SU-DHL-6 (cell line): ENCODE results near the gene MEIOC.

Source experiments
- H2AFZ ChIP-seq: fragments of 200-600 bp; sonication (generic); 2 replicates; pipeline ENCODE4 v1.6.1; 2014; ENCODE audit warnings: low read depth, mild to moderate bottlenecking, moderate library complexity, mixed read lengths, antibody characterized with exemption, low read length; ENCODE audit not compliant: severe bottlenecking
- H3F3A ChIP-seq: fragments of 200-600 bp; shearing (Covaris generic); 2 replicates; pipeline ENCODE4 v1.6.0; 2016; ENCODE audit warnings: antibody characterized with exemption, mild to moderate bottlenecking; ENCODE audit not compliant: insufficient read depth
- H3K27ac ChIP-seq: fragments of 200-600 bp; sonication (generic); 2 replicates; pipeline ENCODE4 v1.5.1; 2016; ENCODE audit warnings: low read depth, mild to moderate bottlenecking, low read length, moderate library complexity, mixed read lengths
- H3K27me3 ChIP-seq: fragments of 200-600 bp; sonication (generic), shearing (Covaris generic); 2 replicates; pipeline ENCODE4 v1.6.0; 2014; ENCODE audit warnings: mild to moderate bottlenecking, low read length
- H3K36me3 ChIP-seq: fragments of 200-600 bp; sonication (generic); 2 replicates; pipeline ENCODE4 v1.6.1; 2014; ENCODE audit warnings: mild to moderate bottlenecking, low read length, mixed read lengths
- H3K4me2 ChIP-seq: fragments of 300-600, 200-600 bp; shearing (Covaris generic), sonication (generic); 2 replicates; pipeline ENCODE4 v1.6.0; 2014; ENCODE audit warnings: low read length, low read depth, mild to moderate bottlenecking; ENCODE audit not compliant: poor library complexity, severe bottlenecking
- H3K4me3 ChIP-seq: fragments of 200-600 bp; sonication (generic); 2 replicates; pipeline ENCODE4 v1.5.1; 2014; ENCODE audit warnings: antibody characterized with exemption, low read length, mild to moderate bottlenecking, mixed read lengths; ENCODE audit not compliant: insufficient read depth, poor library complexity, severe bottlenecking
- H3K79me2 ChIP-seq: fragments of 200-600 bp; sonication (generic); 2 replicates; pipeline ENCODE4 v1.6.1; 2014; ENCODE audit warnings: mild to moderate bottlenecking, low read length, moderate library complexity; ENCODE audit not compliant: insufficient read depth
- H3K9ac ChIP-seq: fragments of 200-600 bp; sonication (generic); 2 replicates; pipeline ENCODE4 v1.7.0; 2014; ENCODE audit warnings: mild to moderate bottlenecking, low read length
- H3K9me2 ChIP-seq: fragments of 200-600 bp; sonication (generic); replicated peaks from 2 replicates; pipeline ENCODE4 v1.6.1; 2014; ENCODE audit warnings: low read length; ENCODE audit not compliant: insufficient read depth
- H3K9me3 ChIP-seq: fragments of 200-600 bp; sonication (generic); 2 replicates; pipeline ENCODE4 v1.6.1; 2014; ENCODE audit warnings: low read length, mixed read lengths; ENCODE audit not compliant: insufficient read depth
- H4K20me1 ChIP-seq: fragments of 200-600 bp; sonication (generic); 2 replicates; pipeline ENCODE4 v1.6.1; 2014; ENCODE audit warnings: low read depth, mild to moderate bottlenecking, antibody characterized with exemption, low read length, moderate library complexity, mixed read lengths
- CTCF ChIP-seq: fragments of 200-600 bp; sonication (generic); IDR thresholded peaks from one replicate; pipeline ENCODE4 v1.5.1; 2017; ENCODE audit warnings: antibody characterized with exemption, mild to moderate bottlenecking, low read length, moderate library complexity; ENCODE audit not compliant: insufficient read depth, poor library complexity, severe bottlenecking
- EZH2phosphoT487 ChIP-seq: fragments of 200-600 bp; sonication (generic), shearing (Covaris generic); conservative IDR thresholded peaks from 2 replicates; pipeline ENCODE4 v1.6.1; 2018; ENCODE audit warnings: mild to moderate bottlenecking, antibody characterized with exemption, low read length, moderate library complexity, mixed read lengths

The MEIOC gene

GRCh38 chr17:44648963-44649362 lies 7.3 kb upstream of the MEIOC start:
- no peaks in the 10 kb centered on the region for H4K20me1 ChIP-seq
- no peak overlapping the region for H3K27ac ChIP-seq
- no peak overlapping the region for H2AFZ ChIP-seq
- H3K4me3 ChIP-seq: no peak overlapping the region
- no peaks in the 10 kb centered on the region for H3K36me3 ChIP-seq
- H3K9ac ChIP-seq: no peak overlapping the region
- no peaks in the 10 kb centered on the region for H3K79me2 ChIP-seq
- no peaks in the 10 kb centered on the region for H3K9me3 ChIP-seq
- no peaks in the 10 kb centered on the region for H3K9me2 ChIP-seq
- no peak overlapping the region for H3K4me2 ChIP-seq
- TF ChIP-seq EZH2phosphoT487 (no peak), CTCF (no peak)
- no peaks in the 10 kb centered on the region for H3K27me3 ChIP-seq
- no peaks in the 10 kb centered on the region for H3F3A ChIP-seq

- TF ChIP-seq CTCF (no peak), EZH2phosphoT487 (no peak)
- Histone ChIP-seq H3K9ac (no peak overlapping the region), H2AFZ (no peak overlapping the region), H3K27ac (no peak overlapping the region), H3K9me2 (no peaks in the 10 kb centered on the region), H3K27me3 (no peaks in the 10 kb centered on the region), H3K4me2 (no peak overlapping the region), H3F3A (no peaks in the 10 kb centered on the region), H3K79me2 (no peaks in the 10 kb centered on the region), H3K4me3 (no peak overlapping the region), H4K20me1 (no peaks in the 10 kb centered on the region), H3K9me3 (no peaks in the 10 kb centered on the region), H3K36me3 (no peaks in the 10 kb centered on the region)
These were observed 5.0 kb upstream of the MEIOC start for GRCh38 chr17:44651228-44651627.

- Histone ChIP-seq H3K9me2 (no peaks in the 10 kb centered on the region), H3F3A (no peaks in the 10 kb centered on the region), H3K9ac (no peak overlapping the region), H3K27ac (no peak overlapping the region), H3K4me3 (no peak overlapping the region), H3K9me3 (no peaks in the 10 kb centered on the region), H3K27me3 (no peaks in the 10 kb centered on the region), H3K79me2 (no peaks in the 10 kb centered on the region), H3K36me3 (no peaks in the 10 kb centered on the region), H3K4me2 (no peak overlapping the region), H4K20me1 (no peaks in the 10 kb centered on the region), H2AFZ (no peak overlapping the region)
- no peak for TF ChIP-seq CTCF
- TF ChIP-seq EZH2phosphoT487: no peak
These were observed 3.5 kb upstream of the MEIOC start for GRCh38 chr17:44652727-44653126.

- Histone ChIP-seq H3K27me3 (no peaks in the 10 kb centered on the region), H3K4me3 (no peak overlapping the region), H3F3A (no peaks in the 10 kb centered on the region), H3K27ac (no peak overlapping the region), H4K20me1 (no peaks in the 10 kb centered on the region), H3K9me2 (no peaks in the 10 kb centered on the region), H3K79me2 (no peaks in the 10 kb centered on the region), H3K36me3 (no peaks in the 10 kb centered on the region), H3K9ac (no peak overlapping the region), H3K4me2 (no peak overlapping the region), H3K9me3 (no peaks in the 10 kb centered on the region), H2AFZ (no peak overlapping the region)
- no peak for TF ChIP-seq CTCF
- TF ChIP-seq EZH2phosphoT487: no peak
These were observed 2.9 kb upstream of the MEIOC start for GRCh38 chr17:44653384-44653783.
